DOHH2 (cell line): Measurements from ENCODE around the gene MUC5B.

Experiments used
- EZH2phosphoT487 ChIP-seq: fragments of 200-600 bp; sonication (generic); IDR thresholded peaks from 2 replicates; pipeline ENCODE4 v1.6.1; 2017; ENCODE audit warnings: borderline replicate concordance, mild to moderate bottlenecking, antibody characterized with exemption, low read length, moderate library complexity, mixed read lengths
- TF ChIP-seq, protein P1 (sequence below): fragments of 200-600 bp; sonication (generic); IDR thresholded peaks from one replicate; pipeline ENCODE4 v1.5.1; 2014; ENCODE audit warnings: antibody characterized with exemption, mild to moderate bottlenecking, low read depth, low read length; ENCODE audit not compliant: poor library complexity, severe bottlenecking

DNA sequence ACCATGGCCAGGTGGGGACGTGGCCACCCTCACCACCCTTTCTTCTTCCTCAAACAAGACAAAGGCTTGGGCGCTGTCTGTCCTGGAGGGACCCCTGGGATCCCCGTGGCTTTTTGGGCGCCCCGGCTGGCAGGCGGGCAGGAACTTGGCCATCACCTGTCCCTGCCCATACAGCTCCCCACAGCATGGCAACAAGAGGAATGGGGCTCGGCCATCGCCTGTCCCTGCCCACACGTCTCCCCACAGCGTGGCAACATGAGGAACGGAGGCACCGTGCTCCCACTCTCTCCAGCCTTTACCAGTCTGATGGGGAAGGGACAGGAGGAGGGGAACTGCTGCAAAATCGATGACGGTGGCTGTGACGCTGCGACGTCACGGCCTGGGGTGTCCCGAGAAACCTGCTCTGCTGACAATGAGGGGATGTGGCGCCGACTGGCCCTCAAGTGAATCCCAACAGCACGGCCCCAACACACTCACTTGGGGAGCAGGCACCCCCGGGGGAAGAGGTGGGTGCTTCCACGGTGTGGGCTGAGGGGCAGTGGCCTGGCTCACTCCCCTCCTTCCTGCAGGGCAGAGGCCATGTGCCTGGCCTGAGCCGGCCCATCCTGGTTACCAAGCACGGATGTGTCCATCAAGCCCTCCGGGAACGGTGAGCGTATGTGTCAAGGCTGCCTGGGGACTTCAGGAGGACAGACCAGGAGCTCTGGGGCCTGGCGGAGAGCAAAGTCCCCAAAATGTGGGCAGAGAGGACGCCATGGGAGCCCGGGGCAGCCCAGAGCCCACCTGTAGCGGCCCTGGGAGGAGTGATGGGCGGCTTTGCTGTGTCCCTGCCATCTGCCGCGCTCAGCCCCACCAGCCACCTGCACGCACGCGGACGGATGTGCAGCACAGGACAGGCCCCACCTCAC lies 56.2 kb downstream of the MUC5B start:
- TF ChIP-seq, protein P1, sequence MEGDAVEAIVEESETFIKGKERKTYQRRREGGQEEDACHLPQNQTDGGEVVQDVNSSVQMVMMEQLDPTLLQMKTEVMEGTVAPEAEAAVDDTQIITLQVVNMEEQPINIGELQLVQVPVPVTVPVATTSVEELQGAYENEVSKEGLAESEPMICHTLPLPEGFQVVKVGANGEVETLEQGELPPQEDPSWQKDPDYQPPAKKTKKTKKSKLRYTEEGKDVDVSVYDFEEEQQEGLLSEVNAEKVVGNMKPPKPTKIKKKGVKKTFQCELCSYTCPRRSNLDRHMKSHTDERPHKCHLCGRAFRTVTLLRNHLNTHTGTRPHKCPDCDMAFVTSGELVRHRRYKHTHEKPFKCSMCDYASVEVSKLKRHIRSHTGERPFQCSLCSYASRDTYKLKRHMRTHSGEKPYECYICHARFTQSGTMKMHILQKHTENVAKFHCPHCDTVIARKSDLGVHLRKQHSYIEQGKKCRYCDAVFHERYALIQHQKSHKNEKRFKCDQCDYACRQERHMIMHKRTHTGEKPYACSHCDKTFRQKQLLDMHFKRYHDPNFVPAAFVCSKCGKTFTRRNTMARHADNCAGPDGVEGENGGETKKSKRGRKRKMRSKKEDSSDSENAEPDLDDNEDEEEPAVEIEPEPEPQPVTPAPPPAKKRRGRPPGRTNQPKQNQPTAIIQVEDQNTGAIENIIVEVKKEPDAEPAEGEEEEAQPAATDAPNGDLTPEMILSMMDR: no peak
- no peak for TF ChIP-seq EZH2phosphoT487
